Measurements from ENCODE around the gene HSPA4L. TPM values are rescaled to one million over a fixed set of nuclear protein-coding genes. Genes with fewer than 3 reads are reported as not detected.

HSPA4L gene
- total and polyA plus RNA-seq, 2 of the 4 experiments (the other 2 are of a cell fraction): 0.84 to 2.3 TPM

GRCh38 chr4:127828121-127828520, 46.0 kb downstream of the HSPA4L start:
- Histone ChIP-seq H2AK5ac (ENCODE audit: low read depth, low read length) (no peak overlapping the region), H4K20me1 (ENCODE audit: insufficient read depth, low read length) (no peaks in the 10 kb centered on the region), H3K4ac (ENCODE audit: low read depth, low read length) (no peak overlapping the region), H3K4me2 (ENCODE audit: low read depth, low read length) (no peak overlapping the region), H3K14ac (replicated peaks; ENCODE audit: low read depth, low read length) (no peak overlapping the region), H3K9ac (ENCODE audit: low read depth, low read length) (no peak overlapping the region), H2BK20ac (ENCODE audit: low read depth, low read length) (no peak overlapping the region), H3K9me1 (ENCODE audit: insufficient read depth, low read length) (no peaks in the 10 kb centered on the region), H4K8ac (ENCODE audit: low read depth in 2 of 2, low read length in 2 of 2) (no peak overlapping the region), H3K23ac (ENCODE audit: low read depth, low read length) (no peak overlapping the region), H3K36me3 (ENCODE audit: control insufficient read depth, insufficient read depth, low read length) (no peaks in the 10 kb centered on the region), H3K79me1 (ENCODE audit: low read depth in 1 of 2, low read length in 2 of 2) (no peaks in the 10 kb centered on the region), H3K56ac (ENCODE audit: extremely low read depth, insufficient read depth, low read length) (no peak overlapping the region), H3K18ac (ENCODE audit: low read depth, low read length) (no peak overlapping the region), H4K5ac (ENCODE audit: low read depth, low read length) (no peak overlapping the region), H3K27ac (ENCODE audit: insufficient read depth, low read length) (no peak overlapping the region), H3K9me3 (ENCODE audit: control insufficient read depth, insufficient read depth, low read length) (no peaks in the 10 kb centered on the region), H2BK120ac (ENCODE audit: low read depth, low read length) (no peak overlapping the region), H3K27me3 (ENCODE audit: control insufficient read depth, insufficient read depth, low read length) (no peaks in the 10 kb centered on the region), H3K4me1 (ENCODE audit: control insufficient read depth, insufficient read depth, low read length) (no peaks in the 10 kb centered on the region), H4K91ac (ENCODE audit: insufficient read depth, low read depth, low read length) (no peak overlapping the region), H2BK5ac (ENCODE audit: low read depth, low read length, poor library complexity, severe bottlenecking) (no peak overlapping the region), H2AFZ (replicated peaks; ENCODE audit: low read length, poor library complexity) (no peak overlapping the region), H2BK15ac (ENCODE audit: low read depth, low read length) (no peak overlapping the region), H2AK9ac (replicated peaks; ENCODE audit: low read depth, low read length, poor library complexity) (no peak overlapping the region), H3K4me3 (ENCODE audit: insufficient read depth, low read depth, low read length) (no peak overlapping the region)
- no peak for DNase-seq
- TF ChIP-seq, protein P1, sequence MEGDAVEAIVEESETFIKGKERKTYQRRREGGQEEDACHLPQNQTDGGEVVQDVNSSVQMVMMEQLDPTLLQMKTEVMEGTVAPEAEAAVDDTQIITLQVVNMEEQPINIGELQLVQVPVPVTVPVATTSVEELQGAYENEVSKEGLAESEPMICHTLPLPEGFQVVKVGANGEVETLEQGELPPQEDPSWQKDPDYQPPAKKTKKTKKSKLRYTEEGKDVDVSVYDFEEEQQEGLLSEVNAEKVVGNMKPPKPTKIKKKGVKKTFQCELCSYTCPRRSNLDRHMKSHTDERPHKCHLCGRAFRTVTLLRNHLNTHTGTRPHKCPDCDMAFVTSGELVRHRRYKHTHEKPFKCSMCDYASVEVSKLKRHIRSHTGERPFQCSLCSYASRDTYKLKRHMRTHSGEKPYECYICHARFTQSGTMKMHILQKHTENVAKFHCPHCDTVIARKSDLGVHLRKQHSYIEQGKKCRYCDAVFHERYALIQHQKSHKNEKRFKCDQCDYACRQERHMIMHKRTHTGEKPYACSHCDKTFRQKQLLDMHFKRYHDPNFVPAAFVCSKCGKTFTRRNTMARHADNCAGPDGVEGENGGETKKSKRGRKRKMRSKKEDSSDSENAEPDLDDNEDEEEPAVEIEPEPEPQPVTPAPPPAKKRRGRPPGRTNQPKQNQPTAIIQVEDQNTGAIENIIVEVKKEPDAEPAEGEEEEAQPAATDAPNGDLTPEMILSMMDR (conservative IDR thresholded peaks at IDR 0.05; ENCODE audit: low read depth, low read length): no peak
- TF ChIP-seq CEBPB (IDR thresholded peaks at IDR 0.05; ENCODE audit: low read depth, low read length): no peak
- TF ChIP-seq POLR2A (IDR thresholded peaks at IDR 0.05; ENCODE audit: low read depth, low read length): no peak
- TF ChIP-seq, protein P2, sequence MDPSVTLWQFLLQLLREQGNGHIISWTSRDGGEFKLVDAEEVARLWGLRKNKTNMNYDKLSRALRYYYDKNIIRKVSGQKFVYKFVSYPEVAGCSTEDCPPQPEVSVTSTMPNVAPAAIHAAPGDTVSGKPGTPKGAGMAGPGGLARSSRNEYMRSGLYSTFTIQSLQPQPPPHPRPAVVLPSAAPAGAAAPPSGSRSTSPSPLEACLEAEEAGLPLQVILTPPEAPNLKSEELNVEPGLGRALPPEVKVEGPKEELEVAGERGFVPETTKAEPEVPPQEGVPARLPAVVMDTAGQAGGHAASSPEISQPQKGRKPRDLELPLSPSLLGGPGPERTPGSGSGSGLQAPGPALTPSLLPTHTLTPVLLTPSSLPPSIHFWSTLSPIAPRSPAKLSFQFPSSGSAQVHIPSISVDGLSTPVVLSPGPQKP (IDR thresholded peaks at IDR 0.05; ENCODE audit: borderline replicate concordance, low read depth, low read length): no peak
- TF ChIP-seq, protein P3, sequence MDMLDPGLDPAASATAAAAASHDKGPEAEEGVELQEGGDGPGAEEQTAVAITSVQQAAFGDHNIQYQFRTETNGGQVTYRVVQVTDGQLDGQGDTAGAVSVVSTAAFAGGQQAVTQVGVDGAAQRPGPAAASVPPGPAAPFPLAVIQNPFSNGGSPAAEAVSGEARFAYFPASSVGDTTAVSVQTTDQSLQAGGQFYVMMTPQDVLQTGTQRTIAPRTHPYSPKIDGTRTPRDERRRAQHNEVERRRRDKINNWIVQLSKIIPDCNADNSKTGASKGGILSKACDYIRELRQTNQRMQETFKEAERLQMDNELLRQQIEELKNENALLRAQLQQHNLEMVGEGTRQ (IDR thresholded peaks at IDR 0.05; ENCODE audit: low read depth, low read length): no peak
- TF ChIP-seq MAZ (IDR thresholded peaks at IDR 0.05; ENCODE audit: borderline replicate concordance, low read depth, low read length): no peak
- no peak for TF ChIP-seq NFE2L2 (IDR thresholded peaks at IDR 0.05; ENCODE audit: low read depth, low read length)
- TF ChIP-seq RAD21 (IDR thresholded peaks at IDR 0.05; ENCODE audit: low read length): no peak
- TF ChIP-seq BHLHE40 (IDR thresholded peaks at IDR 0.05; ENCODE audit: low read depth, low read length): no peak
- TF ChIP-seq RFX5 (IDR thresholded peaks at IDR 0.05; ENCODE audit: low read depth, low read length): no peak
- no peak for TF ChIP-seq SMC3 (IDR thresholded peaks at IDR 0.05; ENCODE audit: low read depth, low read length)
- CTCF ChIA-PET: no interaction called here
- intact Hi-C loops (cut with micrococcal nuclease): no loop called here
- BruUV-seq (replicated peaks): no TSS peak
- POLR2A ChIA-PET (ENCODE audit: unreplicated experiment): no interaction called here
- no peak for ATAC-seq (ENCODE audit: low read depth)
- dilution Hi-C loops (cut with HindIII; ENCODE audit: low sequenced_read_pairs, unreplicated experiment): no loop called here
- WGBS, 2 experiments (ENCODE audit: extremely low coverage in 2 of 2, insufficient read length in 1 of 2): no CpG with 5 or more reads among the region's 2 CpGs
- in situ Hi-C loops (cut with MboI; ENCODE audit: low sequenced_read_pairs): no loop called here
